GM21619 (cell line): ENCODE results near the gene SLC8B1.

Experiments
- ATAC-seq: cut with Tn5 transposase; IDR thresholded peaks from one replicate; pipeline ENCODE4 v1.9.1; 2021; ENCODE audit not compliant: unreplicated experiment

Gene SLC8B1

GRCh38 chr12:113296557-113297213 lies 38.2 kb downstream of the SLC8B1 start:
- no peak for ATAC-seq

GRCh38 chr12:113295886-113296556 lies 38.9 kb downstream of the SLC8B1 start:
- no peak for ATAC-seq

DNA sequence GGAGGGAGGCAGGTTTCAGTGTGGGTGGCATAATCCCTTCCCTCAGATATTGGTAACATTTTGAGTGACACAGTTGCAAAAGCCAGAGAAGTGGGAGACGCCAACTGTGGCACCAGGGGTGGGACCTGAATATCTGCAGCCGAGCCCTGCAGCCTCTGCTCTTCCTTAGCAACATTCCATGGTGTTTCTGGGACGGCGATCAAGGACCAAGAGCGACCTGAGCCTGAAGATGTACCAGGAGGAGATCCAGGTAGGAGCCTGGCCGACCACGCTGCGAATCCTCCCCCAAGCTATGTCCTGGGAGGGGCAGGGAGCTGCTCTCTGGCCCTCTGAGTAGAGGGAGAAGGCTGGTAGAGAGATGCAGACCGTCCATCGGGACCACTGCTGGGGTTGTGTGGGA lies 41.8 kb downstream of the SLC8B1 start:
- no peak for ATAC-seq

DNA sequence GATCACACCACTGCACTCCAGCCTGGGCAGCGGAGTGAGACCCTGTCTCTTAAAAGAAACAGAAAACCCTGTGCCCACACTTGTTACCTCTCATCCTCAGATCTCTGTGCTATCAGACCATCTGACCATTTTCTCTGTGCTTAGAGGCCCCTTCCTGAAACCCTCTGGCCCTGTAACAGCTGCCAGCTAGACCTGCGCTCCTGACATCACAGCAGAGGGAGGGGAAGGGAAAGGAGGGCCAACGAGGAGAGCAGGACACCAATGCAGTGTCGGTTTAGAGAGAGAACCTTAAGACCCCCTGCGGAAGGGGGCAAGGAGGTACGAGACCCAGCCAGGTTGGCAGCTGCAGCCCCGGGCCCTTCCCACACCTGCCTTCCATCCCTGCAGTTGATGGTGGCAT lies 42.4 kb downstream of the SLC8B1 start:
- ATAC-seq = no peak

GRCh38 chr12:113292091-113292490 lies 42.8 kb downstream of the SLC8B1 start:
- ATAC-seq = no peak

- ATAC-seq = no peak
Measured at GRCh38 chr12:113291586-113291985, 43.3 kb downstream of the SLC8B1 start.

- ATAC-seq = no peak
Measured at GRCh38 chr12:113290506-113290905, 44.4 kb downstream of the SLC8B1 start.

GRCh38 chr12:113289361-113289760 lies 45.5 kb downstream of the SLC8B1 start:
- no peak for ATAC-seq

- no peak for ATAC-seq
Measured at GRCh38 chr12:113287899-113288282, 47.0 kb downstream of the SLC8B1 start.

DNA sequence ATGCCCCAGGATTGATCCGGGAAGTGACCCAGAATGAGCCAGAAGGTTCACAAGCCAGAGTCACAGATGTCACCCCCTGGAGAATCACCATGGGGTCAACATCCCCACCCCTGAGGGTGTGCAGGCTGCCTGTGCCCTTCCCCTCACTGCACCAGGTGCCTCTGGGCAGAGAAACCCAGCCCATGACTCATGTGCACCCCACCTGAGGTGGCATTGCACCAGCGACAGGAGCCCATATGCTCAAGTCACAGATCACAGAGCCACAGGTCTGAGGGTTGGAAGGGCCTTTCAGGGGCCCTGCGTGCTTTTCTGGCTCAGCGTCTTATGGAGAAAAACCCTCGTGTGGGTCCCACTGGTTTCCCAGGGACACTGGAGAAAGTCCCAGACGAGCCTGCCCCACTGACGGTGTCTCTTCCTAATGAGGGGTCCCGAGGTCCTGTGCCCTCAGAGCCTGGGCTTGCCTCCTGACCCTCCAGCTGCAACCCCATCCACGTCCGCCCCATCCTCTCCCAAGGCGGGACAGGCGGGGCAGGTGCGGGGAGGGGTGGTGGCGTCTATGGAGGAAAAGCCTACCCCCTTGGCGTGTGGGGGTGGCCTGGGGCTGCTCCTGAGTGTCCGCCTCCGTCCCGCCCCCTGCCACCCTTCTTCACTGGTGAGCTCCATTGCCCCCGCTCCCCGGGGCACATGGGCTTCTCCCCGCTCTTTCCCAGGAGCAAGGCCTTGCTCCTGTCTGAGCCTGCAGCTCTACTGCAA lies 47.6 kb downstream of the SLC8B1 start:
- no peak for ATAC-seq

- no peak for ATAC-seq
Measured at GRCh38 chr12:113286712-113287111, 48.2 kb downstream of the SLC8B1 start.

DNA sequence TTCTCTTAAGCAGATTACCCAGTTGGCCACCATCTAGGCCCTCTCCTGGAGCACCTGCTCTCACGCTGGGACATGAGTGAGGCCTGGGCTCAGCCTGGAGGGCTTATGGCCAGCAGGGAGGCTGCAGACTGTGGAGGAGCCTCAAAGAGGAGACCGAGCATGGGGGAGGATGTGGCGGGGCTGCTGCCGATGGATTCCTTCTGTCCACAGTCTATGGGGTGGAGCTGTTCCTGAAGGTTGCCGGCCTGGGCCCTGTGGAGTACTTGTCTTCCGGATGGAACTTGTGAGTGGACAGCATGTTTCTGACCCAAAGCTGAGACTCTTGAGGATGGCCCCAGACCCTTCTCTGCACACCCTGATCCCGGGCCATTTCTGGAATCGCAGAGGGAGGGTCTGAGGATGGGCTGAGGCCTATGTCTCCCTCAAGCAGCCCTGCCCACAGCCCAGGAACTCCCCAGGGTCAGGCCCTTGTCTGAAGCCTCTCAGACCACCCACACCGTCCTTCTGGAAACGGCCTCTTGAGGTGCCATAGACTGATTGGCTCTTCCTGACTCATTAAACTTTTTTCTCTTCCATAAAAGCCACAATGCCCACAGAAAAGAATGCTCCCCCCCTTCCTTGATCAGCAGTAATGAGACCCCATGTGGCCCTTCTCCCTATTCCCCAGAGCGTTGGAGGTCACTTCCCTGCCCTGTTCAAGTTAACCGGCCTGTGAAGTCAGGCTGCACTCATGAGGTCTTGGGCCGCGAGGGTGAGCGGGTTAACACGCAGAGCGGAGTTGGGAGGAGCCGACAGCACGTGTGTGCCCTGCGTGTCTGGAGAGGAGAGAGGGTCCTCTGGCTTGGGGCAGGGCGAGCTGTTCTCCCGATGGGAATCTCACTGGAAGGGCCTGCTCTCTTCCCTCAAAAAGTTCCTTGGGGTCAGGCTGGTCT lies 49.0 kb downstream of the SLC8B1 start:
- ATAC-seq = no peak

DNA sequence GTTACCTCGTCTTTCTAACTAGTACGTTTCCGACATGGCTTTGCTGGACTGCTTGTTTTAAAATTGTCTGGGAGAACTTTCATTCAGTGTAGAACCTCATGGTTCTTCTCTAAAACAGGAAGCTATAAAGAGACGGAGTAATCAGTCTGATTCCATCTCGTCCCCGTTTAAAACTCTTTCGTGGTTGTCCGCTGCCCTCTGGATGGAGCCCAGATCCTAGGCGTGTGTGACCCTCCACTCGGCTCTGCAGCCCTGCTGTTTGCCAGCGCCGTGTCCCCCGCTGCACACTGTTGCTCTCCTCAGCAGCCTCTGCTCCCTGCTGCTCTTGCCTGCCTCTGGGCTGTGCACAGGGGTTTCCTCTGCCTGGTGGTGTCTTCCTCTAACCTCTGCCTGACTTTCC lies 50.2 kb downstream of the SLC8B1 start:
- no peak for ATAC-seq

GRCh38 chr12:113278633-113279032 lies 56.3 kb downstream of the SLC8B1 start:
- ATAC-seq = no peak

DNA sequence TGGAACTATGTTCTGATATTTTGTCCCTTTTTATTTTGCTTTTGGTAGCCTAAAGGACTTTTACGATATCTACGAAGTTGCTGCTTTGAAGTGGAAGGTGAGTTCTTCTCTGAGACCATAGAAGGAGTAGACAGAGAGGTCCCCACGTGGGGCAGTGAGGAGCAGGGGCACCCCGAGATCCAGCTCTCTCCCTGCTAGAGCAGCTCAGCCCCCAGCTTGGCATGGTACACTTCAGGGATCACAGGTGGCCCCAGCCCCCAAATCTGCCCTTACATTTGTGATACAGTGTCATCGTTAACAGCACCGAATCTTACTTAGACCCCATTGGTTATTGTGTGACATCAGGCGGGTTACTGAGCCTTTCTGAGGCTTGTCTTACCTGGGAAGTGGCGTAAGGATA lies 56.8 kb downstream of the SLC8B1 start:
- ATAC-seq = no peak

DNA sequence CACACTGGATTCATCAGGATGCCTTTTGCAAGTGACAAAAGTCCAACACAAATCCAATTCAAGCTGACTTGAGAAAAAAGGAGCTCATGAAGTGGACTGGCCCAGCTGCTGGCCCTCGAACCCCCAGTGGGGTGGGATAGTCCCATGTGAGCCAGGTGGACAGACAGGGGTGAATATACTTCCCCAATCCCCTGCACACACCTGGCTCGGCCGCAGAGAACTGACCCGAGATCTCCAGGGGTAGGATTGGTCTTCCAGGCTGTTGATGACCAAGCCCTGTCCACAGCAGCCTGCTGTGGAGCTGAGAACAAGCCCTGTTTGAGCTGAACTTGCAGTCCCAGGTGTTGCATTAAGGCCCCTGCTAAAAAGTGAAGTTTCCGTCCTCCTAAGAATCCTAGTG lies 57.4 kb downstream of the SLC8B1 start:
- no peak for ATAC-seq

GRCh38 chr12:113276946-113277500 lies 57.9 kb downstream of the SLC8B1 start:
- ATAC-seq = no peak

- no peak for ATAC-seq
Measured at GRCh38 chr12:113276306-113276705, 58.6 kb downstream of the SLC8B1 start.

GRCh38 chr12:113274848-113275247 lies 60.1 kb downstream of the SLC8B1 start:
- ATAC-seq = no peak

DNA sequence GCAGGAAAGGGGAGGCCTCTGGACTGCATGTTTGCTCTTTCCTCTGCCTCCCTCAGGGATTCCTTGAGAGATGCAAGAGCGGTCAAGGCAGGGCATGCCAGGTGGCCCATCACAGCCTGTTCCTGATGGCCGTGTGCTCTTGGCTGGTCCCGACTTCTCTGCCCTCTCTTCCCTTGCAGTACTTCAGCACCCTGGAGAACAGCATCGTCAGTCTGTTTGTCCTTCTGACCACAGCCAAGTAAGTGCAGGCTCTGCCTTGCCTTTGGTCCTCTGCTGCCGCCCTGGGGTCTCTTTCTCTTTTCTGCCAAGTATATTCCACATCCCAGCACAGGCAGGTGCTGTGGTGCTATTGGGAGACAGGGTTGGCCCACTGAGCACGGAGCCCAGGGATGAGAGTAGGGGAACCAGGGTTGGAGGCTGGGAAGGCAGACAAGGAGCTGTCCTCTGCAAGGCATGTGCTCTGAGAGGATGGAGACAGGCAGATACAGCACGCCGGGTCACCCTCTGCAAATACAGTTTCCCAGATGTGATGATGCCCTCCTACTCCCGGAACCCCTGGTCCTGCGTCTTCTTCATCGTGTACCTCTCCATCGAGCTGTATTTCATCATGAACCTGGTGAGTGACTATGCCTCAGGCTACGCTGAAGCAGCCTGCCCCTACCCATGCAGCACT lies 61.7 kb downstream of the SLC8B1 start:
- no peak for ATAC-seq
